ENCODE measurements around the gene GRB10.

- TF ChIP-seq CTCF (IDR thresholded peaks at IDR 0.05; ENCODE audit: borderline replicate concordance, extremely low read depth, low read length, poor library complexity, severe bottlenecking) = no peak
- no peak for TF ChIP-seq EZH2 (IDR thresholded peaks at IDR 0.05; ENCODE audit: borderline replicate concordance, low read depth, low read length, severe bottlenecking)
Observed at GRCh38 chr7:50714857-50715256, 67.8 kb downstream of the GRB10 start.
